HepG2 (cell line): ENCODE results near the gene VPS52. TPM values are rescaled to one million over a fixed set of nuclear protein-coding genes. Genes with fewer than 3 reads are reported as not detected.

ENCODE experiments used
- PRDM10 ChIP-seq: sonication (generic); formaldehyde crosslinking; IDR thresholded peaks from 2 replicates; pipeline ENCODE4 v1.4.0; 2020; ENCODE audit warnings: low read depth, missing genetic modification reagents
- SOX13 ChIP-seq, 3 experiments: fragments of 450-650 bp in 1 of 3; sonication (generic) in 1 of 3; formaldehyde crosslinking in 1 of 3; IDR thresholded peaks in 2 of 3; conservative IDR thresholded peaks in 1 of 3; 2 replicates each; pipeline versions ENCODE4 v1.5.0 to v1.6.1; 2016 to 2020; ENCODE audit warnings: antibody characterized with exemption in 1 of 3, mild to moderate bottlenecking in 1 of 3, missing compliant biosample characterization in 1 of 3, missing genetic modification reagents in 1 of 3, moderate library complexity in 1 of 3
- ZNF124 ChIP-seq: sonication (generic); formaldehyde crosslinking; IDR thresholded peaks from 2 replicates; pipeline ENCODE4 v1.4.0; 2020; ENCODE audit warnings: missing genetic modification reagents
- ZNF710 ChIP-seq: sonication (generic); formaldehyde crosslinking; IDR thresholded peaks from 2 replicates; pipeline ENCODE4 v1.5.0; 2020; ENCODE audit warnings: mild to moderate bottlenecking, missing genetic modification reagents, borderline replicate concordance
- polyA plus RNA-seq, 8 experiments: library from polyadenylated mRNA; depleted of rRNA in 3 of 8; stranded (reverse) in 7 of 8; unstranded in 1 of 8; fragments of >200 nt; fragmentation: Illumina TruSeq in 4 of 8; extraction: Trizol in 4 of 8; gene quantifications; 2 replicates each; pipeline versions ENCODE4 v1.2.1 to v1.2.3, GENCODE V29; 2011 to 2016; ENCODE audit warnings: low read depth in 4 of 8, missing spikeins in 1 of 8, mixed read lengths in 1 of 8; ENCODE audit not compliant: insufficient read depth in 1 of 8
- total RNA-seq, 5 experiments: library from RNA; depleted of rRNA; stranded (reverse); fragments of >200 nt; fragmentation: Illumina TruSeq; extraction: Trizol; gene quantifications; 2 replicates each; pipeline ENCODE4 v1.2.3, GENCODE V29; 2016; ENCODE audit warnings: low read depth in 1 of 5
- TF ChIP-seq, protein P1 (sequence below): sonication (generic); formaldehyde crosslinking; IDR thresholded peaks from 2 replicates; pipeline ENCODE4 v1.4.0; 2020; ENCODE audit warnings: missing genetic modification reagents, borderline replicate concordance
- TF ChIP-seq, protein P2 (sequence below): sonication (generic); formaldehyde crosslinking; IDR thresholded peaks from 2 replicates; pipeline ENCODE4 v1.4.0; 2020; ENCODE audit warnings: missing genetic modification reagents
- TF ChIP-seq, protein P3 (sequence below), 2 experiments: sonication (generic) in 1 of 2; formaldehyde crosslinking in 1 of 2; IDR thresholded peaks; 2 replicates each; pipeline versions ENCODE4 v1.4.0 to v1.6.1; 2018 to 2020; ENCODE audit warnings: missing genetic modification reagents in 2 of 2, borderline replicate concordance in 1 of 2, low read depth in 1 of 2, mild to moderate bottlenecking in 1 of 2, missing biosample characterization in 1 of 2
- TF ChIP-seq, protein P4 (sequence below): sonication (generic); formaldehyde crosslinking; IDR thresholded peaks from 2 replicates; pipeline ENCODE4 v1.8.0; 2022; ENCODE audit warnings: missing genetic modification reagents, mild to moderate bottlenecking, moderate library complexity, borderline replicate concordance
- TF ChIP-seq, protein P5 (sequence below): sonication (generic); formaldehyde crosslinking; IDR thresholded peaks from 2 replicates; pipeline ENCODE4 v1.4.0; 2020; ENCODE audit warnings: mild to moderate bottlenecking, low read depth, missing genetic modification reagents

VPS52 gene
- total and polyA plus RNA-seq, 2 of the 13 experiments (the other 11 are each of a cell fraction or from before 2014, with no cell fraction given), result 48.9 to 85.5 TPM

DNA sequence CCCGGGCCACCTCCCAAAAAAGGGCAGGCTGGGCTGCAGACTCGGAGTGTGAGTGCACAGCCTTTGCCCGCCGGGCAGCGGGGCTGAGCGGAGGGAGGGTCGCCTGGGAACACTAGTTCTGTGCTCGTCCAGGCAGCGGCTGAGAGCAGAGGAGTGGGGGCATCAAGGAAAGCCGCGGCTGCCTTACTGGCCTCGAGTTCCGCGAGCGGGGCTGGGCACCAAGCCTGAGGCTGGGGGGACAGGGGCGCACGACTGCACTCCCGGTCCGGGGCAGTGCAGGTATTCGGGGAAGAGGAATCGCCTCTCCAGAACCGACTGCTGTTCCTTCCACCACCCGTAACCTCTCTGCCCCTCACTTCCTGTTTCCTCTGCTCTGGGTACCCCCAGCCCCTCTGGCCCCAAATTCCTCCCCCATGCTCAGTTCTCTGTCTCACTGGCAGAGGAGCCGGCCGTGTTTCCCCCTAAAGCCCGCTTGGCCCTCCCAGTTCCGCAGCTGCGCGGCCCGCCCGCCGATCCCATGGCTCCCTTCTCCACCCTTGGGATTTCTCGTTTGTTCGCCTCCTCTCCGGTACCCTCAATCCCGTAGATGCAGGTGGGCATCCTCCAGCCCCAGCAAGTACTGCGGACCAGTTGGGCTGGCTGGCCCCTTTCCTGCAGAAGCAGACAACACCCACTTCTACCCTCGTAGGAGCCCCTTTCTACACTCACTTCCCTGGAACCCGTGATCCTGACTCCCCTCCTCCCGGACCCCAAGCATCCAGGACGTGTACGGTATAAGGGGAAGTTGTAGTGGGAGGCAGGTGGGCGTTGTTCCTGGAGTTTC, 58.3 kb downstream of the VPS52 start (continued):
- TF ChIP-seq, protein P1, sequence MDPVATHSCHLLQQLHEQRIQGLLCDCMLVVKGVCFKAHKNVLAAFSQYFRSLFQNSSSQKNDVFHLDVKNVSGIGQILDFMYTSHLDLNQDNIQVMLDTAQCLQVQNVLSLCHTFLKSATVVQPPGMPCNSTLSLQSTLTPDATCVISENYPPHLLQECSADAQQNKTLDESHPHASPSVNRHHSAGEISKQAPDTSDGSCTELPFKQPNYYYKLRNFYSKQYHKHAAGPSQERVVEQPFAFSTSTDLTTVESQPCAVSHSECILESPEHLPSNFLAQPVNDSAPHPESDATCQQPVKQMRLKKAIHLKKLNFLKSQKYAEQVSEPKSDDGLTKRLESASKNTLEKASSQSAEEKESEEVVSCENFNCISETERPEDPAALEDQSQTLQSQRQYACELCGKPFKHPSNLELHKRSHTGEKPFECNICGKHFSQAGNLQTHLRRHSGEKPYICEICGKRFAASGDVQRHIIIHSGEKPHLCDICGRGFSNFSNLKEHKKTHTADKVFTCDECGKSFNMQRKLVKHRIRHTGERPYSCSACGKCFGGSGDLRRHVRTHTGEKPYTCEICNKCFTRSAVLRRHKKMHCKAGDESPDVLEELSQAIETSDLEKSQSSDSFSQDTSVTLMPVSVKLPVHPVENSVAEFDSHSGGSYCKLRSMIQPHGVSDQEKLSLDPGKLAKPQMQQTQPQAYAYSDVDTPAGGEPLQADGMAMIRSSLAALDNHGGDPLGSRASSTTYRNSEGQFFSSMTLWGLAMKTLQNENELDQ, result no peak
- TF ChIP-seq, protein P2, sequence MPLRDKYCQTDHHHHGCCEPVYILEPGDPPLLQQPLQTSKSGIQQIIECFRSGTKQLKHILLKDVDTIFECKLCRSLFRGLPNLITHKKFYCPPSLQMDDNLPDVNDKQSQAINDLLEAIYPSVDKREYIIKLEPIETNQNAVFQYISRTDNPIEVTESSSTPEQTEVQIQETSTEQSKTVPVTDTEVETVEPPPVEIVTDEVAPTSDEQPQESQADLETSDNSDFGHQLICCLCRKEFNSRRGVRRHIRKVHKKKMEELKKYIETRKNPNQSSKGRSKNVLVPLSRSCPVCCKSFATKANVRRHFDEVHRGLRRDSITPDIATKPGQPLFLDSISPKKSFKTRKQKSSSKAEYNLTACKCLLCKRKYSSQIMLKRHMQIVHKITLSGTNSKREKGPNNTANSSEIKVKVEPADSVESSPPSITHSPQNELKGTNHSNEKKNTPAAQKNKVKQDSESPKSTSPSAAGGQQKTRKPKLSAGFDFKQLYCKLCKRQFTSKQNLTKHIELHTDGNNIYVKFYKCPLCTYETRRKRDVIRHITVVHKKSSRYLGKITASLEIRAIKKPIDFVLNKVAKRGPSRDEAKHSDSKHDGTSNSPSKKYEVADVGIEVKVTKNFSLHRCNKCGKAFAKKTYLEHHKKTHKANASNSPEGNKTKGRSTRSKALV (CRISPR knock-in tag), result peak; percentile 66; the same call in 1 of the 2 replicates
- TF ChIP-seq ZNF124 (CRISPR knock-in tag), result no peak
- no peak for TF ChIP-seq PRDM10 (CRISPR knock-in tag)
- TF ChIP-seq ZNF710, result no peak
- TF ChIP-seq, protein P3, sequence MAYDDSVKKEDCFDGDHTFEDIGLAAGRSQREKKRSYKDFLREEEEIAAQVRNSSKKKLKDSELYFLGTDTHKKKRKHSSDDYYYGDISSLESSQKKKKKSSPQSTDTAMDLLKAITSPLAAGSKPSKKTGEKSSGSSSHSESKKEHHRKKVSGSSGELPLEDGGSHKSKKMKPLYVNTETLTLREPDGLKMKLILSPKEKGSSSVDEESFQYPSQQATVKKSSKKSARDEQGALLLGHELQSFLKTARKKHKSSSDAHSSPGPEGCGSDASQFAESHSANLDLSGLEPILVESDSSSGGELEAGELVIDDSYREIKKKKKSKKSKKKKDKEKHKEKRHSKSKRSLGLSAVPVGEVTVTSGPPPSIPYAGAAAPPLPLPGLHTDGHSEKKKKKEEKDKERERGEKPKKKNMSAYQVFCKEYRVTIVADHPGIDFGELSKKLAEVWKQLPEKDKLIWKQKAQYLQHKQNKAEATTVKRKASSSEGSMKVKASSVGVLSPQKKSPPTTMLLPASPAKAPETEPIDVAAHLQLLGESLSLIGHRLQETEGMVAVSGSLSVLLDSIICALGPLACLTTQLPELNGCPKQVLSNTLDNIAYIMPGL (CRISPR knock-in tag; IDR thresholded peaks at IDR 0.05; ENCODE audit: borderline replicate concordance in 1 of 2, low read depth in 1 of 2), result no peak
- TF ChIP-seq, protein P4, sequence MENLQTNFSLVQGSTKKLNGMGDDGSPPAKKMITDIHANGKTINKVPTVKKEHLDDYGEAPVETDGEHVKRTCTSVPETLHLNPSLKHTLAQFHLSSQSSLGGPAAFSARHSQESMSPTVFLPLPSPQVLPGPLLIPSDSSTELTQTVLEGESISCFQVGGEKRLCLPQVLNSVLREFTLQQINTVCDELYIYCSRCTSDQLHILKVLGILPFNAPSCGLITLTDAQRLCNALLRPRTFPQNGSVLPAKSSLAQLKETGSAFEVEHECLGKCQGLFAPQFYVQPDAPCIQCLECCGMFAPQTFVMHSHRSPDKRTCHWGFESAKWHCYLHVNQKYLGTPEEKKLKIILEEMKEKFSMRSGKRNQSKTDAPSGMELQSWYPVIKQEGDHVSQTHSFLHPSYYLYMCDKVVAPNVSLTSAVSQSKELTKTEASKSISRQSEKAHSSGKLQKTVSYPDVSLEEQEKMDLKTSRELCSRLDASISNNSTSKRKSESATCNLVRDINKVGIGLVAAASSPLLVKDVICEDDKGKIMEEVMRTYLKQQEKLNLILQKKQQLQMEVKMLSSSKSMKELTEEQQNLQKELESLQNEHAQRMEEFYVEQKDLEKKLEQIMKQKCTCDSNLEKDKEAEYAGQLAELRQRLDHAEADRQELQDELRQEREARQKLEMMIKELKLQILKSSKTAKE (CRISPR knock-in tag), result no peak
- TF ChIP-seq, protein P5, sequence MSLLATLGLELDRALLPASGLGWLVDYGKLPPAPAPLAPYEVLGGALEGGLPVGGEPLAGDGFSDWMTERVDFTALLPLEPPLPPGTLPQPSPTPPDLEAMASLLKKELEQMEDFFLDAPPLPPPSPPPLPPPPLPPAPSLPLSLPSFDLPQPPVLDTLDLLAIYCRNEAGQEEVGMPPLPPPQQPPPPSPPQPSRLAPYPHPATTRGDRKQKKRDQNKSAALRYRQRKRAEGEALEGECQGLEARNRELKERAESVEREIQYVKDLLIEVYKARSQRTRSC (CRISPR knock-in tag), result no peak
- TF ChIP-seq SOX13 (IDR thresholded peaks at IDR 0.05), result no peak
- TF ChIP-seq SOX13 (CRISPR knock-in tag; conservative IDR thresholded peaks at IDR 0.05 in 1 of 2, IDR thresholded peaks at IDR 0.05 in 1 of 2), result 0 out of 4 replicates have a peak, but pooled peaks of 1 of the 2 experiments have one; percentile 21
